ENCODE results near the gene FOXP2.

Gene FOXP2

DNA sequence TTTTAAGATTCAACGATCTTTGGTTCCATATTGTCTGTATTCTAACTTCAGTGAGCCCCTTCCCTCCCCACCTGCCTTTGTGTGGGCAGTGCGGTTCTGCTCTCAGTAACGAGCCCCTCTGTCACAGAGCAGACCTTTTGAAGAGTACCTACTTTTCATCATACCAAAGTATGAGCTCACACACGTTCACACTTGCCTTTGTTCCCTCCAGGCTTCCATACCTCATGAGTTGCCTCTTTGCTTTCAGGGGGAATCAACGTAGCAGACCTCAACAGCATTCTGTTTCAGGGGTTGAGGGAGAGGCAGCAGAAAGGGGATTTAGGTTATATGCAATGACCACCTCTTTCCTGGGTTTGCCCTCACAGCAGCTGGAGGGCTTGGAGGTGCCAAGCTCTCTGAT is 295.9 kb downstream of the FOXP2 start:
- no peak for DNase-seq (ENCODE audit: insufficient read length, low spot score)
- FAIRE-seq = no peak
- TF ChIP-seq TAF1 (IDR thresholded peaks at IDR 0.05; ENCODE audit: low read depth, low read length) = no peak
- no peak for TF ChIP-seq POLR2AphosphoS5 (IDR thresholded peaks at IDR 0.05; ENCODE audit: low read depth, low read length)
- TF ChIP-seq SPI1 (IDR thresholded peaks at IDR 0.05; ENCODE audit: low read depth, low read length) = no peak
- no peak for TF ChIP-seq POLR2A (IDR thresholded peaks at IDR 0.05; ENCODE audit: low read depth, low read length)
- no peak for TF ChIP-seq POU2F2 (IDR thresholded peaks at IDR 0.05; ENCODE audit: low read depth, low read length)
- TF ChIP-seq PAX5 (IDR thresholded peaks at IDR 0.05; ENCODE audit: insufficient read depth, low read length, severe bottlenecking) = no peak

DNA sequence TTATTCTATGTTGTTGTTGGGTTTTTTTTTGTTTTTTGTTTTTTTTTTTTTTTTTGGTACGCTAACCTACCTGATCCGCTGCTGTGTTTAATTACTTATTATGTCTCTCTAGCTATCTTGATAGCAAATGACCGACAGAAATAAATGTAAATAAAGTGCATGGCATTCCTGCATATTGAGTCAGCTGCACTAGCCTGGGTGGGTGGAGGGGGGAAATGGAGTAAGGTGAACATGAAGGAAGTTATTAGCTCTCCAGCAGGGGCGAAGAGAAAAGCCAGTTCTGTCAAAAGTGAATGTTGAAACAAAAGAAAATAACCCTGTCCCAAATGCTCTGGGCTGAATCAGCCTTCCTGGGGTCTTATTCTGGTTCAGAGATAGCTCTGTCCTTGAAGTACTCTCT is 296.6 kb downstream of the FOXP2 start:
- FAIRE-seq = no peak
- TF ChIP-seq SPI1 (IDR thresholded peaks at IDR 0.05; ENCODE audit: low read depth, low read length) (no peak), PAX5 (IDR thresholded peaks at IDR 0.05; ENCODE audit: insufficient read depth, low read length, severe bottlenecking) (no peak), POLR2A (IDR thresholded peaks at IDR 0.05; ENCODE audit: low read depth, low read length) (no peak), POLR2AphosphoS5 (IDR thresholded peaks at IDR 0.05; ENCODE audit: low read depth, low read length) (no peak), TAF1 (IDR thresholded peaks at IDR 0.05; ENCODE audit: low read depth, low read length) (no peak), POU2F2 (IDR thresholded peaks at IDR 0.05; ENCODE audit: low read depth, low read length) (no peak)
- DNase-seq (ENCODE audit: insufficient read length, low spot score) = no peak

DNA sequence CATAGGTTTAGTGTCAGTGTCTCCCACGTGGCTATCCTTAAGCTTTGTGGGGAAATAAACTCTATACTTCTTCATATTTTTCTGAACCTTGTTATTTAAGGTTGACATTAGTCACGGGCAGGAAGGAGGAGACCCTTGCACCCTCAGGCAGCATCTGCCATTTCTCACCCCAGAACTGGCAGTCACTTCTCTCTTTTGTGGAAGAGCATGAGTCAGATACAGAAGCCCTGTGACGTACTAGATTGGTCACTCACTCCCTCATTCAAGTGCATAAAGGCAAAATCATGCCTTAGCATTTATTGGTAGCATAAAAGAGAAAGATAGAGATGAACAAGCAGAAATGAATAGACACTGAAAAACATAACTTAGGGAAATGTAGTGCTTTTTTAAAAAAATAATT is 301.3 kb downstream of the FOXP2 start:
- DNase-seq (ENCODE audit: insufficient read length, low spot score) (no peak), FAIRE-seq (no peak)
- peak; percentile 36; the same call in 1 of the 2 replicates for TF ChIP-seq SPI1 (IDR thresholded peaks at IDR 0.05; ENCODE audit: low read depth, low read length)
- TF ChIP-seq POLR2AphosphoS5 (IDR thresholded peaks at IDR 0.05; ENCODE audit: low read depth, low read length) = no peak

DNA sequence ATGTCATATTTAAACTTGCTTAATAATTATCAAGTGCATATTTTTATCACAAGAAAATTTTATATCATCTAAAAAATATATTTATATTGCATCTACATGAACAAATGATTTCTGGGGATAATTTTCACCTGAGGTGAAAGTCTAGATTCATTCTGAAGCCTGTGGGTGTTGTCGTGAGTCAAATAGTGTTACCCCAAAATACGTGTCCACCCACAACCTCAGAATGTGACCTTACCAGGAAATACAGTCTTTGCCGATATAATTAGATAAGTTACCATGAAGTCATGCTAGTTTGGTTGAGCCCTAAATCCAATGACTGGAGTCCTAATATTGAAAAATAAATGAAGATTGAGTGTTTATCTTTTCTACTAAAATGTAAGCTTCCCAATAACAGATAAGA is 304.2 kb downstream of the FOXP2 start:
- no peak for DNase-seq (ENCODE audit: insufficient read length, low spot score)
- TF ChIP-seq POU2F2 (IDR thresholded peaks at IDR 0.05; ENCODE audit: low read depth, low read length) (no peak), POLR2A (IDR thresholded peaks at IDR 0.05; ENCODE audit: low read depth, low read length) (no peak), POLR2AphosphoS5 (IDR thresholded peaks at IDR 0.05; ENCODE audit: low read depth, low read length) (no peak), PAX5 (IDR thresholded peaks at IDR 0.05; ENCODE audit: insufficient read depth, low read length, severe bottlenecking) (no peak), SPI1 (IDR thresholded peaks at IDR 0.05; ENCODE audit: low read depth, low read length) (no peak), TAF1 (IDR thresholded peaks at IDR 0.05; ENCODE audit: low read depth, low read length) (no peak)
- FAIRE-seq = no peak

DNA sequence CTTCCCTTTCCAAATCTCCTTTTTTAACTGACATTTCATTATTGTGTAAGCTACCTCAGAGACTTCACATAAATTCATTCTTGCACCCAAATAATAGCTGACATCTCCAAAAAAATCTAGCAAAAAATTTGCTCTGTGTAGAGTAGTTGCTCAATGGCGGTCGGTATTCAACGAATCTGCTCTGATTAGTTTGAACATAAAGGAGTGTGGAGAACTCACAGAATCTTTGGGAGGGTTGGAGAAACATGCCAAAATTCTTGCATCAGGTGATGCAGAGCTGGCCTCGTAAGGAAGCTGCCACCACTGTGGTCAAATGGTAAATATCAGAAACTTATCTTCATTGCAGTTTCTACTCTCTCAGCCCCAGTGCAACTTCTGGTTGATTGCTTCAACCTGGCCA is 306.1 kb downstream of the FOXP2 start:
- no peak for DNase-seq (ENCODE audit: insufficient read length, low spot score)
- no peak for TF ChIP-seq POLR2A (IDR thresholded peaks at IDR 0.05; ENCODE audit: low read depth, low read length)
- TF ChIP-seq SPI1 (IDR thresholded peaks at IDR 0.05; ENCODE audit: low read depth, low read length) = no peak
- TF ChIP-seq TAF1 (IDR thresholded peaks at IDR 0.05; ENCODE audit: low read depth, low read length) = no peak
- no peak for TF ChIP-seq POLR2AphosphoS5 (IDR thresholded peaks at IDR 0.05; ENCODE audit: low read depth, low read length)
- TF ChIP-seq PAX5 (IDR thresholded peaks at IDR 0.05; ENCODE audit: insufficient read depth, low read length, severe bottlenecking) = no peak
- TF ChIP-seq POU2F2 (IDR thresholded peaks at IDR 0.05; ENCODE audit: low read depth, low read length) = no peak
- FAIRE-seq = no peak

DNA sequence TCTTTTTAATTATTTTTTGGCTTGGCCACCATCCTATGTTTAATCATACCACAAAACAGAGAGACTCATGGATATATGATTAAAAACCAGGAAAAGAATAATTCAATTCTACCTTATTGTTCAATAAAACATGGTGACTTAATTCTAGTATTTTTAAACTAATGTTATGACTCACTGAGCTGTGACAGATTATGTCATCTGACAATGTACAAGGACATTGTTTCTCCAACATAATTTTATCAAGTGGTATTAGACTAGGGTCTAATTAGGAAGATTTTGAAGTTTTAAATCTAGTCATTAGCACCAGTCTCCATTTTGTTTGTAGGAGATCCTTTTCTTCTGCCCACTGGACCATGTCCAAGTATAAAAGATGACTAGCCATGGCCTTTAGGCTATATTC is 307.9 kb downstream of the FOXP2 start:
- DNase-seq (ENCODE audit: insufficient read length, low spot score) (no peak), FAIRE-seq (no peak)
- TF ChIP-seq PAX5 (IDR thresholded peaks at IDR 0.05; ENCODE audit: insufficient read depth, low read length, severe bottlenecking) (no peak), POU2F2 (IDR thresholded peaks at IDR 0.05; ENCODE audit: low read depth, low read length) (no peak), POLR2AphosphoS5 (IDR thresholded peaks at IDR 0.05; ENCODE audit: low read depth, low read length) (no peak), SPI1 (IDR thresholded peaks at IDR 0.05; ENCODE audit: low read depth, low read length) (no peak)

DNA sequence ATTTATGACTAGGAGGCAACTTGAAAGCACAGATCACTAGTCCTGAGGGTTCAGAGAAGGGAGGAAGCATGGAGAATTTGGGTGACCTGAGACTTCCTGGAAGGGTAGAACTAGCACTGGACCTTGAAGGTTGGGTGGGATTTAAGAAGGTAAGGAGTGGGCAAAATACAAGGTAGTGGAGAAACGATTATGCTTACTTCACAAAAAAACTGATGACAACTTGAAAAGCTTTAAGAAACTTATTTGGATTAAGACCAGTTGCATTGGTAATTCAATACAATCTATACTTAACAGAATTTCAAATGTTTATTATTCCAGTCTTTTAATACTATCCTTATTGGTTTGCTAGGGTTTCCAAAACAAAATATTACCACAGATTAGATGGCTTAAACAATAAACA is 308.7 kb downstream of the FOXP2 start:
- FAIRE-seq (no peak), DNase-seq (ENCODE audit: insufficient read length, low spot score) (no peak)

DNA sequence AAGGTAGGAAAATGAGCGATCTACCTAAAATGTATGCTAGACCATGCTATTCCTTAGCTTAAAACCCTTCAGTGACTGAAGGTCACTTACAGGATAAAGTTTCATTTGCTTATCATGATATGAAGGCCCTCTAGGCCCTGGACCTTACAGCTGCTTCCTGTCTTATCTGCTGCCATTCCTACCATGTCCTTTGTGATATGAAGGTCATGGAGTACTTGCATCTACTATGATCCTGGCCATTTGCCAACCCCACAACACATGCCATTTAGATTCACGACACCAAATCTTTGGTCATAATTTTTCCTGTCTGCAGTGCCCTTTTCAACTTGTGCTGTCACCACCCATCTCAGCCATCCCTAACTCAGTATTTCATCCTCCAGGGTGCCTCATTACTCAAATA is 325.5 kb downstream of the FOXP2 start:
- no peak for FAIRE-seq
- TF ChIP-seq TAF1 (IDR thresholded peaks at IDR 0.05; ENCODE audit: low read depth, low read length) (no peak), POLR2A (IDR thresholded peaks at IDR 0.05; ENCODE audit: low read depth, low read length) (no peak), POU2F2 (IDR thresholded peaks at IDR 0.05; ENCODE audit: low read depth, low read length) (no peak), SPI1 (IDR thresholded peaks at IDR 0.05; ENCODE audit: low read depth, low read length) (no peak), PAX5 (IDR thresholded peaks at IDR 0.05; ENCODE audit: insufficient read depth, low read length, severe bottlenecking) (no peak), POLR2AphosphoS5 (IDR thresholded peaks at IDR 0.05; ENCODE audit: low read depth, low read length) (no peak)

More for the DNA sequence above, 308.7 kb downstream of the FOXP2 start:
- TF ChIP-seq SPI1 (IDR thresholded peaks at IDR 0.05; ENCODE audit: low read depth, low read length) (no peak), POLR2AphosphoS5 (IDR thresholded peaks at IDR 0.05; ENCODE audit: low read depth, low read length) (no peak), PAX5 (IDR thresholded peaks at IDR 0.05; ENCODE audit: insufficient read depth, low read length, severe bottlenecking) (no peak)

DNA sequence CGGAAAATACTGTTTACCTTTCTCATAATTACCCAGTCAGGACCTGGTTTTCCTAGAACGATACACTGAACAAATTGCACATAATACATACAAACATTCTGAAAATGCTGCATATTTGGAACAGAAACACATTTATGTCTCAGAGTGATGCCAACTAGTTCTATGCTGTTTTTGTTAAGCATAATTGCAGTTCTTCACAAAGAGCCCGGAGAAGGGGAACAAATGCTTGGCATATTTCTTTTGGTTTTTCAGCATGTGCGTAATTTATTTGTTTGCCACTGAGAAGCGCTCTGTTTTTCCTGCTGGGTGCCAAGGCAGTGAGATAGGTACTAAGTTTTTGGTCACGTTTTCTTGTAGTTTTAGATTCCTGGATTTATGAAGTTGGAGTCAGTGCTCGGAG is 326.3 kb downstream of the FOXP2 start:
- TF ChIP-seq PAX5 (IDR thresholded peaks at IDR 0.05; ENCODE audit: insufficient read depth, low read length, severe bottlenecking) (no peak), TAF1 (IDR thresholded peaks at IDR 0.05; ENCODE audit: low read depth, low read length) (no peak), POLR2A (IDR thresholded peaks at IDR 0.05; ENCODE audit: low read depth, low read length) (no peak), SPI1 (IDR thresholded peaks at IDR 0.05; ENCODE audit: low read depth, low read length) (no peak), POU2F2 (IDR thresholded peaks at IDR 0.05; ENCODE audit: low read depth, low read length) (no peak), POLR2AphosphoS5 (IDR thresholded peaks at IDR 0.05; ENCODE audit: low read depth, low read length) (no peak)
- FAIRE-seq (no peak), DNase-seq (ENCODE audit: insufficient read length, low spot score) (no peak)

More for the DNA sequence above, 325.5 kb downstream of the FOXP2 start:
- DNase-seq (ENCODE audit: insufficient read length, low spot score) = no peak

DNA sequence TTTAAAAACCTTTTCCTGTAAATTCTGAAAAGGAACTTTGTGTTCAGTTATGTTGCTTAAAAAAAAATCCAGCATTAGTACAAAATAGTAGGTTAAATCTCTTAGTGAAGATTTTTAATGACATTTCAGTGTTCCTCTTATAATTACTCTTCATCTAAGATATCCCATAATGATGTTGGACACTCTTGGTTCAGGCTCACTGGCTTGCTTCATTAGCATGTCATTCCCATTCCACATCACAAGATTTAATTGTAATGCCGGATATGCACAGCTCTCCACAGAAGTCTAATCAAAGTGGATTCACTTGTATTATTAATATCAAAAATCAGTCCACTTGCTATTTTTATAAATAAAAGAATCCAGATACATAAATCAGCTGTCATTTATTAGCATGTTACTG is 327.3 kb downstream of the FOXP2 start:
- TF ChIP-seq SPI1 (IDR thresholded peaks at IDR 0.05; ENCODE audit: low read depth, low read length) (no peak), PAX5 (IDR thresholded peaks at IDR 0.05; ENCODE audit: insufficient read depth, low read length, severe bottlenecking) (no peak)
- FAIRE-seq (no peak), DNase-seq (ENCODE audit: insufficient read length, low spot score) (no peak)

Data from GM12891 (cell line).